Neural cell (in vitro differentiated cells): ENCODE data around the gene CEMIP.

ENCODE experiments used
- CTCF ChIP-seq: fragments of 450-650 bp; IDR thresholded peaks from 2 replicates; pipeline ENCODE4 v1.5.1; 2014; ENCODE audit warnings: antibody characterized with exemption, mild to moderate bottlenecking, moderate library complexity; ENCODE audit not compliant: poor library complexity, severe bottlenecking
- POLR2AphosphoS5 ChIP-seq: IDR thresholded peaks from 2 replicates; pipeline ENCODE4 v1.6.1; 2012
- RAD21 ChIP-seq: fragments of 450-650 bp; conservative IDR thresholded peaks from 2 replicates; pipeline ENCODE4 v1.6.1; 2014; ENCODE audit warnings: antibody characterized with exemption, mild to moderate bottlenecking, moderate library complexity

- TF ChIP-seq CTCF (no peak), POLR2AphosphoS5 (no peak), RAD21 (no peak)
Measured at GRCh38 chr15:80856809-80857377, 77.7 kb downstream of the CEMIP start.
